HG03196 (cell line): Measurements from ENCODE around the gene B3GALT2.

Experiments
- ATAC-seq: cut with Tn5 transposase; IDR thresholded peaks from one replicate; pipeline ENCODE4 v1.9.1; 2021; ENCODE audit not compliant: unreplicated experiment

Gene B3GALT2

GRCh38 chr1:193183019-193183627, 3.3 kb downstream of the B3GALT2 start:
- ATAC-seq: peak; percentile 59

GRCh38 chr1:193181985-193182384, 4.4 kb downstream of the B3GALT2 start:
- ATAC-seq: no peak

GRCh38 chr1:193181536-193181935, 4.9 kb downstream of the B3GALT2 start:
- no peak for ATAC-seq

- ATAC-seq: no peak
Observed at GRCh38 chr1:193179094-193179493, 7.3 kb downstream of the B3GALT2 start.

- ATAC-seq: no peak
Observed at GRCh38 chr1:193176788-193177187, 9.6 kb downstream of the B3GALT2 start.

- no peak for ATAC-seq
Observed at GRCh38 chr1:193176113-193176512, 10.3 kb downstream of the B3GALT2 start.

GRCh38 chr1:193157360-193157759, 29.1 kb downstream of the B3GALT2 start:
- ATAC-seq: no peak

GRCh38 chr1:193156822-193157142, 29.6 kb downstream of the B3GALT2 start:
- ATAC-seq: no peak

- no peak for ATAC-seq
Observed at GRCh38 chr1:193156117-193156821, 30.1 kb downstream of the B3GALT2 start.

GRCh38 chr1:193144999-193145398, 41.4 kb downstream of the B3GALT2 start:
- no peak for ATAC-seq

- ATAC-seq: no peak
Observed at GRCh38 chr1:193144361-193144938, 42.0 kb downstream of the B3GALT2 start.

GRCh38 chr1:193143285-193143684, 43.1 kb downstream of the B3GALT2 start:
- ATAC-seq: no peak

- ATAC-seq: no peak
Observed at GRCh38 chr1:193142409-193142808, 44.0 kb downstream of the B3GALT2 start.

- ATAC-seq: no peak
Observed at GRCh38 chr1:193141804-193142203, 44.6 kb downstream of the B3GALT2 start.

- ATAC-seq: no peak
Observed at GRCh38 chr1:193140254-193140653, 46.2 kb downstream of the B3GALT2 start.

- ATAC-seq: no peak
Observed at GRCh38 chr1:193131266-193131860, 55.0 kb downstream of the B3GALT2 start.
